Mucosa of descending colon (tissue), 3 donors: Measurements from ENCODE around the gene WIPF3. TPM values are rescaled to one million over a fixed set of nuclear protein-coding genes. Genes with fewer than 3 reads are reported as not detected.

Source experiments
- ATAC-seq: fragments of 200-7000 bp; cut with Tn5 transposase; one replicate; pipeline ENCODE4 v1.9.1; 2020; ENCODE audit warnings: mild to moderate bottlenecking, moderate library complexity
- DNase-seq, 3 donors: peaks; one replicate each; pipeline ENCODE4 v3.0.0-alpha.2; 2020
- H3K36me3 ChIP-seq: fragments of 200-600 bp; one replicate; pipeline ENCODE4 v1.8.0; 2021; ENCODE audit warnings: low read depth, mild to moderate bottlenecking
- H3K4me1 ChIP-seq: fragments of 200-600 bp; one replicate; pipeline ENCODE4 v1.8.0; 2021; ENCODE audit warnings: low read depth, mild to moderate bottlenecking
- H3K4me3 ChIP-seq: fragments of 200-600 bp; one replicate; pipeline ENCODE4 v1.8.0; 2021; ENCODE audit warnings: mild to moderate bottlenecking
- H3K9me3 ChIP-seq: fragments of 200-600 bp; one replicate; pipeline ENCODE4 v1.8.0; 2021; ENCODE audit warnings: mild to moderate bottlenecking
- CTCF ChIP-seq: fragments of 200-600 bp; IDR thresholded peaks from one replicate; pipeline ENCODE4 v1.8.0; 2022; ENCODE audit warnings: antibody characterized with exemption, mild to moderate bottlenecking
- intact Hi-C, 2 donors: fragments of 100-400 bp; cut with DNase I in 1 of 2; cut with micrococcal nuclease in 1 of 2; formaldehyde crosslinking; loops; one replicate each; pipeline versions ENCODE4 v1.11.0 to v1.11.1; 2022; cut with DNase I, micrococcal nuclease
- total RNA-seq, 3 donors: library from RNA; stranded (reverse); fragmentation: NEBNext Ultra II Directional in 2 of 3; extraction: Animal tissue kit (Norgen Biotek cat#: 25700) in 2 of 3; gene quantifications; one replicate each; pipeline versions ENCODE4 v1.2.1 to v1.2.4, GENCODE V29; 2021 to 2023
- donor health status: DM: no; HTN: no; CAD: no; lungs with moderate emphysema.
- donor health status: DM: no; HTN: no; CAD: no.
- donor health status: DM: no; HTN: yes; CAD: no.

The WIPF3 gene
- total RNA-seq, 3 donors from 2014 or later = 0.89 to 2.2 (median 1.2) TPM

- TF ChIP-seq CTCF = no peak
- DNase-seq = no peak
- no peaks in the 10 kb centered on the region for H3K9me3 ChIP-seq
- no peak overlapping the region for H3K4me3 ChIP-seq
- no peaks in the 10 kb centered on the region for H3K36me3 ChIP-seq
- ATAC-seq = peak; percentile 31
- intact Hi-C loops = no loop called here
- H3K4me1 ChIP-seq = no peaks in the 10 kb centered on the region
Observed at GRCh38 chr7:29929018-29929807, 122.9 kb downstream of the WIPF3 start.

- TF ChIP-seq CTCF = no peak
- no peak overlapping the region for H3K4me3 ChIP-seq
- intact Hi-C loops = no loop called here
- no peaks in the 10 kb centered on the region for H3K36me3 ChIP-seq
- no peaks in the 10 kb centered on the region for H3K9me3 ChIP-seq
- ATAC-seq = no peak
- H3K4me1 ChIP-seq = no peaks in the 10 kb centered on the region
- no peak for DNase-seq
Observed at GRCh38 chr7:29935111-29935510, 128.8 kb downstream of the WIPF3 start.

GRCh38 chr7:29937132-29937531 is 130.8 kb downstream of the WIPF3 start:
- ATAC-seq = no peak
- TF ChIP-seq CTCF = no peak
- no peaks in the 10 kb centered on the region for H3K36me3 ChIP-seq

GRCh38 chr7:29940199-29940598 is 133.9 kb downstream of the WIPF3 start:
- Histone ChIP-seq H3K4me1 (no peaks in the 10 kb centered on the region), H3K9me3 (no peaks in the 10 kb centered on the region), H3K36me3 (no peaks in the 10 kb centered on the region), H3K4me3 (no peak overlapping the region)
- intact Hi-C loops = no loop called here
- ATAC-seq = peak; percentile 24
- no peak for DNase-seq
- no peak for TF ChIP-seq CTCF

More at GRCh38 chr7:29937132-29937531, 130.8 kb downstream of the WIPF3 start:
- intact Hi-C loops = no loop called here
- H3K4me3 ChIP-seq = no peak overlapping the region
- DNase-seq = no peak
- H3K4me1 ChIP-seq = no peaks in the 10 kb centered on the region
- H3K9me3 ChIP-seq = no peaks in the 10 kb centered on the region

- peak; percentile 90 for ATAC-seq
- peak in 1 of 3 donors; percentile 40 for DNase-seq
Observed at GRCh38 chr7:29945259-29945809, 139.0 kb downstream of the WIPF3 start.

More at GRCh38 chr7:29945259-29945809, 139.0 kb downstream of the WIPF3 start:
- no peak for TF ChIP-seq CTCF
- Histone ChIP-seq H3K9me3 (no peaks in the 10 kb centered on the region), H3K4me3 (no peak overlapping the region), H3K4me1 (peaks cover 7% of the 10 kb centered on the region), H3K36me3 (no peaks in the 10 kb centered on the region)
- intact Hi-C loops = no loop called here
